HG02938 (cell line): ENCODE measurements around the gene DHX35.
A peak's percentile ranks its signal among the peaks of the same experiment; 100 is the strongest.

ENCODE experiments used
- ATAC-seq: cut with Tn5 transposase; IDR thresholded peaks from one replicate; pipeline ENCODE4 v1.9.1; 2021; ENCODE audit warnings: mild to moderate bottlenecking, moderate library complexity; ENCODE audit not compliant: unreplicated experiment

DHX35 gene

GRCh38 chr20:38962044-38962927 is at the start of gene DHX35:
TSS of gene DHX35 (plus strand) at chr20:38962344. CDS start at chr20:38962368, 24 bp downstream.
- ATAC-seq = peak; percentile 90

- ATAC-seq = no peak
Observed at GRCh38 chr20:38915355-38915754, 46.8 kb upstream of the DHX35 start.

- no peak for ATAC-seq
Observed at GRCh38 chr20:38917657-38918056, 44.5 kb upstream of the DHX35 start.

- no peak for ATAC-seq
Observed at GRCh38 chr20:38918172-38918571, 44.0 kb upstream of the DHX35 start.

GRCh38 chr20:38919683-38920082 is 42.5 kb upstream of the DHX35 start:
- no peak for ATAC-seq

GRCh38 chr20:38920411-38920810 is 41.7 kb upstream of the DHX35 start:
- no peak for ATAC-seq

- ATAC-seq = no peak
Observed at GRCh38 chr20:38920851-38921250, 41.3 kb upstream of the DHX35 start.

GRCh38 chr20:38924718-38925117 is 37.4 kb upstream of the DHX35 start:
- ATAC-seq = no peak

- ATAC-seq = peak; percentile 90
Observed at GRCh38 chr20:38926142-38926933, 35.8 kb upstream of the DHX35 start, which contains the start of gene FAM83D. TSS of gene FAM83D (plus strand) at chr20:38926417. CDS start at chr20:38926443, 26 bp downstream.

- ATAC-seq = peak; percentile 1
Observed at GRCh38 chr20:38926934-38927616, 35.1 kb upstream of the DHX35 start.

GRCh38 chr20:38927902-38928578 is 34.1 kb upstream of the DHX35 start:
- ATAC-seq = no peak

- no peak for ATAC-seq
Observed at GRCh38 chr20:38930242-38930569, 31.9 kb upstream of the DHX35 start.

GRCh38 chr20:38931984-38932383 is 30.2 kb upstream of the DHX35 start:
- ATAC-seq = no peak

- ATAC-seq = no peak
Observed at GRCh38 chr20:38932457-38933120, 29.6 kb upstream of the DHX35 start.

GRCh38 chr20:38934530-38934929 is 27.6 kb upstream of the DHX35 start:
- ATAC-seq = no peak

GRCh38 chr20:38935285-38935684 is 26.9 kb upstream of the DHX35 start:
- ATAC-seq = no peak

- ATAC-seq = no peak
Observed at GRCh38 chr20:38935967-38936407, 26.2 kb upstream of the DHX35 start.

GRCh38 chr20:38937000-38937399 is 25.1 kb upstream of the DHX35 start:
- no peak for ATAC-seq

GRCh38 chr20:38937978-38938473 is 24.1 kb upstream of the DHX35 start:
- no peak for ATAC-seq

GRCh38 chr20:38939686-38940085 is 22.5 kb upstream of the DHX35 start:
- ATAC-seq = no peak
